MM.1S (cell line): ENCODE data around the gene IRS1.

Source experiments
- CTCF ChIP-seq: fragments of 300-600 bp; sonication (generic); IDR thresholded peaks from 2 replicates; pipeline ENCODE4 v1.5.1; 2016; ENCODE audit warnings: antibody characterized with exemption, low read length, mixed read lengths
- EZH2 ChIP-seq: fragments of 300-600 bp; sonication (generic); optimal IDR thresholded peaks from 2 replicates; pipeline ENCODE3; 2017; ENCODE audit warnings: low read depth, mild to moderate bottlenecking, antibody characterized with exemption, low read length, mixed read lengths
- EZH2phosphoT487 ChIP-seq: fragments of 300-600 bp; sonication (generic); IDR thresholded peaks from 2 replicates; pipeline ENCODE4 v1.6.1; 2018; ENCODE audit warnings: antibody characterized with exemption, low read length

DNA sequence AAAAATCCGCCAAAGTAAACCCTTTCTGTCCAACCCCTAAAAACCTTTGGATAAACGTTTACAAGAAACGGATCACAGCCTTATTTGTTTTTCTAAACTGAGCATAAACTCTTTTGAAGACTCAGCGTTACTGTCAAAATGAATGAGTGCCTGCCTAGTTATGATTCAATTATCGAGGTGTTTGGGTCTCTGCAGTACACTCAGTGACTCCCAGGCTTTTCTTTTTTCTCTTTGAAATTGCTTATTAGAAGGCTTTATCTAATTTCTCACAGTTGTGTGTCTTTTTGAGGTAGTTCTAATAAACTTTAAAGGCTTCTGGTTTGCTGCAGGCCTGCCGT is 36.9 kb upstream of the IRS1 start:
- TF ChIP-seq CTCF (no peak), EZH2 (no peak), EZH2phosphoT487 (no peak)
